ENCODE data around the gene NRL.

DNA sequence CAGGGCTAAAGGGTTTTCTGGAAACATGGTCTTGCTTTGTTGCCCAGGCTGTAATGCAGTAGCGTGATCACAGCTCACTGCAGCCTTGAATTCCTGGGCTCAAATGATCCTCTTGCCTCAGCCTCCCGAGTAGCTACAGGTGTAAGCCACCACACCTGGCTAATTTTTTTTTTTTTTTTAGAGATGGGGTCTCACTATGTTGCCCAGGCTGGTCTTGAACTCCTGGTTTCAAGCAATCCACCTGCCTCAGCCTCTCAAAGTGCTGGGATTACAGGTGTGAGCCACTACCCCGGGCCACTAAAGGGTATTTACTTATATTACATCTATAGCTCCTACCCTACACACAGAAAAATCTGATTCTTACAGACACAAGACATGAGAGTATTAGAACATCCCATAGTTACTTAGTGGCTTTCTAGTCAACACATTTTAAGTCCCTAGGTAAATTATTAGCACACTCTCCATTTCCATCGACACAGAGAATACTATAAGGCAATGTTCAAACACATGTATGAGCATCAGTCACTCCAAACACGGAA, 6.3 kb downstream of the NRL start:
- TF ChIP-seq, protein P1, sequence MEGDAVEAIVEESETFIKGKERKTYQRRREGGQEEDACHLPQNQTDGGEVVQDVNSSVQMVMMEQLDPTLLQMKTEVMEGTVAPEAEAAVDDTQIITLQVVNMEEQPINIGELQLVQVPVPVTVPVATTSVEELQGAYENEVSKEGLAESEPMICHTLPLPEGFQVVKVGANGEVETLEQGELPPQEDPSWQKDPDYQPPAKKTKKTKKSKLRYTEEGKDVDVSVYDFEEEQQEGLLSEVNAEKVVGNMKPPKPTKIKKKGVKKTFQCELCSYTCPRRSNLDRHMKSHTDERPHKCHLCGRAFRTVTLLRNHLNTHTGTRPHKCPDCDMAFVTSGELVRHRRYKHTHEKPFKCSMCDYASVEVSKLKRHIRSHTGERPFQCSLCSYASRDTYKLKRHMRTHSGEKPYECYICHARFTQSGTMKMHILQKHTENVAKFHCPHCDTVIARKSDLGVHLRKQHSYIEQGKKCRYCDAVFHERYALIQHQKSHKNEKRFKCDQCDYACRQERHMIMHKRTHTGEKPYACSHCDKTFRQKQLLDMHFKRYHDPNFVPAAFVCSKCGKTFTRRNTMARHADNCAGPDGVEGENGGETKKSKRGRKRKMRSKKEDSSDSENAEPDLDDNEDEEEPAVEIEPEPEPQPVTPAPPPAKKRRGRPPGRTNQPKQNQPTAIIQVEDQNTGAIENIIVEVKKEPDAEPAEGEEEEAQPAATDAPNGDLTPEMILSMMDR (IDR thresholded peaks at IDR 0.05): no peak
- no peak for TF ChIP-seq POLR2AphosphoS5 (IDR thresholded peaks at IDR 0.05; ENCODE audit: low read depth, low read length)
- TF ChIP-seq, protein P2, sequence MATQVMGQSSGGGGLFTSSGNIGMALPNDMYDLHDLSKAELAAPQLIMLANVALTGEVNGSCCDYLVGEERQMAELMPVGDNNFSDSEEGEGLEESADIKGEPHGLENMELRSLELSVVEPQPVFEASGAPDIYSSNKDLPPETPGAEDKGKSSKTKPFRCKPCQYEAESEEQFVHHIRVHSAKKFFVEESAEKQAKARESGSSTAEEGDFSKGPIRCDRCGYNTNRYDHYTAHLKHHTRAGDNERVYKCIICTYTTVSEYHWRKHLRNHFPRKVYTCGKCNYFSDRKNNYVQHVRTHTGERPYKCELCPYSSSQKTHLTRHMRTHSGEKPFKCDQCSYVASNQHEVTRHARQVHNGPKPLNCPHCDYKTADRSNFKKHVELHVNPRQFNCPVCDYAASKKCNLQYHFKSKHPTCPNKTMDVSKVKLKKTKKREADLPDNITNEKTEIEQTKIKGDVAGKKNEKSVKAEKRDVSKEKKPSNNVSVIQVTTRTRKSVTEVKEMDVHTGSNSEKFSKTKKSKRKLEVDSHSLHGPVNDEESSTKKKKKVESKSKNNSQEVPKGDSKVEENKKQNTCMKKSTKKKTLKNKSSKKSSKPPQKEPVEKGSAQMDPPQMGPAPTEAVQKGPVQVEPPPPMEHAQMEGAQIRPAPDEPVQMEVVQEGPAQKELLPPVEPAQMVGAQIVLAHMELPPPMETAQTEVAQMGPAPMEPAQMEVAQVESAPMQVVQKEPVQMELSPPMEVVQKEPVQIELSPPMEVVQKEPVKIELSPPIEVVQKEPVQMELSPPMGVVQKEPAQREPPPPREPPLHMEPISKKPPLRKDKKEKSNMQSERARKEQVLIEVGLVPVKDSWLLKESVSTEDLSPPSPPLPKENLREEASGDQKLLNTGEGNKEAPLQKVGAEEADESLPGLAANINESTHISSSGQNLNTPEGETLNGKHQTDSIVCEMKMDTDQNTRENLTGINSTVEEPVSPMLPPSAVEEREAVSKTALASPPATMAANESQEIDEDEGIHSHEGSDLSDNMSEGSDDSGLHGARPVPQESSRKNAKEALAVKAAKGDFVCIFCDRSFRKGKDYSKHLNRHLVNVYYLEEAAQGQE (IDR thresholded peaks at IDR 0.05; ENCODE audit: insufficient read depth in 1 of 2, low read depth in 2 of 2, low read length in 1 of 2): no peak
